Measurements from ENCODE around the gene DNAAF8.

The DNAAF8 gene

DNA sequence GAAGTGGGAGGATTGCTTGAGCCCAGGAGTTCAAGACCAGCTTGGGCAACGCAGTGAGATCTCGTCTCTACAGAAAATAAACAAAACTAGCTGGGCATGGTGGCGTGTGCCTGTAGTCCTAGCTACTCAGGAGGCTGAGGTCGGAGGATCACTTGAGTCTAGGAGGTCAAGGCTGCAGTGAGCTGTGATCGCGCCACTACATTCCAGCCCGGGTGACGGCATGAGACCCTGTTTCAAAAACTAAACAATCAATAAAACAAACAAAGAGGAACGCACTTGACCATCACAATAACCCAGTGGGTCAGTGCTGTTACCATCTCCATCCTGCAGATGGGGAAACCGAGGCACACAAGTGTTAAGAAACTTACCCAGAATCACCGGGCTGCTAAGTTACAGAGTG, 18.9 kb downstream of the DNAAF8 start:
- DNase-seq = no peak

DNA sequence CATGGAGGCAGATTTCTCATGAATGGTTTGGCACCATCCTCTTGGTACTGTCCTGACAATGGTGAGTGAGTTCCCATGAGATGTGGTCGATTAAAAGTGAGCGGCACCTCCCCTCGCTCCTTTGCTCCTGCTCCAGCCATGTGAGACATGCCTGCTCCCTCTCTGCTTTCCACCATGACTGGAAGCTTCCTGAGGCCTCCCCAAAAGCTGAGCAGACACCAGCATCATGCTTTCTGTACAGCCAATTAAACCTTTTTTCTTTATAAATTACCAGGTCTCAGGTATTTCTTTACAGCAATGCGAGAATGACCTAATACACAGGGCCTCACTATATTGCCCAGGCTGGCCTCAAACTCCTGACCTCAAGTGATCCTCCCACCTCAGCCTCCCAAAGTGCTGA, 20.5 kb downstream of the DNAAF8 start:
- no peak for DNase-seq

DNA sequence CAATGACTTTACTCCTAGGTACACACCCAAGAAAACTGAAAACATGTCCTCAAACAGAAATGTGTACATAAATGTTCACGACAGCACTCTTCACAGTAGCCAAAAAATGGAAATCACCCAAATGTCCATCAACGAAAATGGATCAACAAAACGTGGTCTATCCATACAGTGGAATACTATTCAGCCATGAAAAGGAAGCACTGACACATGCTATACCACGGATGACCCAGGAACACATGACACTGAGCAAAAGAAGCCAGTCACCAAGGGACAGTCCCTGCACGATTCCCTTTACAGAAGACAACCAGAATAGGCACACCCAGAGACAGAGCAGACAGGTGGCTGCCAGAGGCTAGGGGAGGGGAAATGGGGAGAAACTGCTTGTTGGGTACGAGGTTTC, 21.4 kb downstream of the DNAAF8 start:
- no peak for DNase-seq

GRCh38 chr16:4760221-4760910, 26.0 kb downstream of the DNAAF8 start:
- DNase-seq = no peak

- no peak for DNase-seq
Observed at GRCh38 chr16:4762205-4762604, 27.9 kb downstream of the DNAAF8 start.

DNA sequence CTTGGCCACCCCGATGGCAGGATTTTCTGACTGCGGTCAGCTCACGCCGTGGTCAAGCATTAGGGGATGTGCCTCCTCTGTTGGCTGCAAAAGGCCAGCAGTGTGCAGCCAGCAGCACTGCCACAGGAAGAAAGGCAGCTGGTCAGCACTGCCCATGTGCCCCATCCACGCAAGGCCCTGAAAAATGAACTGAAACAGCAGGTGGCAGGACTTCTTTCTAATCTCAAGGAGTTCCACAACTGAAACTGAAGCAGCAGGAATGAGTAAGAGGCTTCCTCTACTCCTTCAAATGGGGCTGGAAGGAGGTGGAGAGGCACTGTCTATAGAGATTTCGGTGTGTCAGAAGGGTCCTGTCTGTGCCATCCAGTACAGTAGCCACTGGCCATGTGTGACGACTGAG, 29.5 kb downstream of the DNAAF8 start:
- no peak for DNase-seq

DNA sequence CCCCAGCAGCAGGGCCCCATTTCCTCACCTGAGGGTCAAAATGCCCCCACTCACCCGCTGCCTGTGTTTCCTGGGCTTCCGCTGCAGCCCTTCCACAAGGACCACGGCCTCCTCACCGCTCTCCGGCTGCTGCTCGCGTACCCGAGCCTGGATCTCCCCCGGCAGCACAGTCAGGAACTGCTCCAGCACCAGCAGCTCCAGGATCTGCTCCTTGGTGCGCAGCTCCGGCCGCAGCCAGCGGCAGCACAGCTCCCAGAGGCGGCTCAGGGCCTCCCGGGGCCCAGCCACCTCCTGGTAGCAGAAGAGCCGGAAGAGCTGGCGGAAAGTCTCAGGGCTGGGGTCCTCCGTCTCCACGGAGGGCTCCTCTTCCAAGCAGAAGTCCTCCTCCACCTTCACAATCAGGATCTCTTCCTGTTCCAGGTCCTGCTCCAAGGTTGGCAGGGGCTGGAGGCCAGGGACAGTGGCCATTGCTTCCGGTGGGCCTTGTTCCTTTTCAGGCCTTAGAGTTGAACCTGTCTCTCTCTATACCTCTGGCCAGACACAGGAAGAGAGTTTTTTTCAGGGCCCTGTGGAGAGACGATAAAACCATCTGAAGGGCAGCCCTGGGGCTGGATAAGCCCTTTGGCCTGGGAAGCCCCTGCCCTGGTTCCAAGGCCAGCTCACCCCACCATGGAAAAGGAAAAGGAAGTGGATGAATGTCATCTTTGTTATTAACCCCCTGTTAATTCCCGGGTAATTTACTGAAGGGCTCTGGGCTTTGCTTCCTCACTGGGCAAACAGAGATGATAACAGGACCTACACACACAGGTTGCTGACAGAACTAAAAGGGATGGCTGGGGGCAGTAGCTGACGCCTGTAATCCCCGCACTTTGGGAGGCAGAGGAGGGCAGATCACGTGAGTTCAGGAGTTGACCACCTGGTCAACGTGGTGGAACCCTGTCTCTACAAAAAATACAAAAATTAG, 31.5 kb downstream of the DNAAF8 start:
- no peak for DNase-seq

DNA sequence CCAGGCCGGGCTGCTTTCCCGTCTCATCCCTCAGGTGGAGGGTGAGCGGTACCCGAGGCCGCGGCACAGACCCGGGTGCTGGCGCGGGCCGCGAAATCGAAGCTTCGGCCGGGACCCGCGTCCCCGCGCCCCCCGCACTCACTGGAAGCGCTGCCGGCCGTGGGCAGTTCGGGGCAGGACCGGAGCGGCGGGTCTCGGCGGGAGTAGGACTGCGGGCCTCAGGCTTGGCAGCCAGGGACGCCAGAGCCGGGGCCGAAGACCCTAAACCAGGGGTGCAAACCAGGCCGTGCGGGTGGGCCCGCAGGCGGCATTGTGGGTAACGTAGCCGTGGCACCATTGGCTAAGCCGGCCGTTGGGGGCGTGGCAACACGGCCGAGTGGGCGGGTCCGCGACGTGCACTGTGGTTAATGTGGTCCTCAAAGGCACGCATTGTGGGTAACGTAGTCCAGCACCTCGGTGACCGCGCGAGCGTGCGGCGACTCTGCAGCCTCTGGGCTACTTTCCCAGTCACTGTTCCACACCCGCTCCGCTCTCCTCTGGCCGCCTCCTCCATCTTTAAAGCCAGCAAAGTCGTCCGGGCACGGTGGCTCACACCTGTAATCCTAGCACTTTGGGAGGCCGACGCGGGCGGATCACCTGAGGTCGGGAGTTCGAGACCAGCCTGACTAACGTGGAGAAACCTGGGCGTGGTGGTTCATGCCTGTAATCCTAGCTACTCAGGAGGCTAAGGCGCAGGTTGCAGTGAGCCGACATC, 32.7 kb downstream of the DNAAF8 start, which contains the start of gene ZNF500:
Gene ZNF500, minus strand, starts transcription at position 288 of the 754 bp plus-strand sequence. CDS start 1,184 bp downstream, outside the sequence.
- DNase-seq = peak; percentile 95 to 97

GRCh38 chr16:4767872-4768548, 33.7 kb downstream of the DNAAF8 start:
- peak in 1 of 2 donors; percentile 12 for DNase-seq

GRCh38 chr16:4768549-4769305, 34.4 kb downstream of the DNAAF8 start:
- DNase-seq = peak; percentile 87 to 89

GRCh38 chr16:4769306-4769638, 34.9 kb downstream of the DNAAF8 start:
- DNase-seq = no peak

DNA sequence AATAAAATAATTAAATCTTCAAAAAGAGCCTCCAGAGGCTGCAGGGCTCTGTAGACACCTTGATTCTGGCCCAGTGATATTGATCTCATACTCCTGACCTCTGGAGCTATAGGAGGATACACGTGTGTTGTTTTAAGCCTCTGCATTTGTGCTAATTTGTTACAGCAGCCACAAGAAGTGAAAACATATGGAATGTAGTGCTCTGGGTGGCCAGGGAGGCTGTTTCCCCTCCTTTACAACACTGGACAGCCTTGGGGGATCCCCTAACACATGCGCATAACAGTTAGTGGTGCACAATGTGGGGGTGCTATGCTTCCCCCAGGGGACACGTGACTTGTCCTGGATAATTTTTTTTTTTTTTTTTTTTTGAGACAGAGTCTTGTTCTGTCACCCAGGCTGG, 37.3 kb downstream of the DNAAF8 start:
- no peak for DNase-seq

- no peak for DNase-seq
Observed at GRCh38 chr16:4772351-4772750, 38.0 kb downstream of the DNAAF8 start.

- no peak for DNase-seq
Observed at GRCh38 chr16:4775005-4775404, 40.7 kb downstream of the DNAAF8 start.

DNA sequence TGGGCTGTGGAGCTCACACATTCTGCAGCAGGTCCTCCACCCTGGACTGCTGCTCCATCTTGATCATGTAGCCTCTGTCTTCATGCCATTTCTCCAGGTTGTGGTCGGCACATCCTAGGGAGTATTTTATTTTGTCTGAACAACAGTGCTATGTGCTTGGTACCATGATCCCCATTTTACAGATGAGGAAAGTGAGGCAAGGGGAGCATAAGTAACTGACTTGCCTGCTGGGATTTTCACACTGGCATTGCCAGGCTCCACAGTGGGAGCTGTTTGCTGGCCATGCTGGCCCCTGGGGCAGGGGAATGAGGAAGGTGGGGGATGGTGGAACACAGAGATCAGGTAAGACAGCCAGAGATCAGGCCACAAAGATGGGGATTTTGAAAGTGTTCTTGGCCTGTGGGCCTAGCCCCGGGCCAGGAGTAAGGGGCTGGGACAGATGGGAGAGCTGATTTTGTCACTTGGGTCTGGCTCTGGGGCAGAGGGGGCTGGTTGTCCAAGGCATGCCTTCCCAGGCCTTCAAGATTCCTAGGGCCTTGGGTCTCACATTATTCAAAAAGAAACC, 41.9 kb downstream of the DNAAF8 start:
- DNase-seq = no peak

GRCh38 chr16:4777339-4778049, 43.2 kb downstream of the DNAAF8 start:
- DNase-seq = no peak

GRCh38 chr16:4778050-4778392, 43.7 kb downstream of the DNAAF8 start:
- DNase-seq = no peak

DNA sequence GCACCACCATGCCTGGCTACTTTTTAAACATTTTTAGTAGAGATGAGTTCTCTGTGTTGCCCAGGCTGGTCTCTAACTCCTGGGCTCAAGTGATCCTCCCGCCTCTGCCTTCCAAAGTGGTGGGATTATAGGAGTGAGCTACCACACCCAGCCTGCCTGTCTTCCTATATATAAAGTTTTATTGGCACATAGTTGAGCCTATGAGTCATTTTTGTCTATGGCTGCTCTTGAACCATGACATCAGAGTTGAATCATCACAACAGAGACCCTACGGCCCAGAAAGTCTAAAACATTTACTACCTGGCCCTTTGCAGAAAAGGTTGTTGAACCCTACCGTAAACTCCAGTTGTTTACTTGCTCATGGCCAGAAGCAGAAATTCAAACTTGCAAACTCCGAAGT, 45.9 kb downstream of the DNAAF8 start:
- no peak for DNase-seq

DNA sequence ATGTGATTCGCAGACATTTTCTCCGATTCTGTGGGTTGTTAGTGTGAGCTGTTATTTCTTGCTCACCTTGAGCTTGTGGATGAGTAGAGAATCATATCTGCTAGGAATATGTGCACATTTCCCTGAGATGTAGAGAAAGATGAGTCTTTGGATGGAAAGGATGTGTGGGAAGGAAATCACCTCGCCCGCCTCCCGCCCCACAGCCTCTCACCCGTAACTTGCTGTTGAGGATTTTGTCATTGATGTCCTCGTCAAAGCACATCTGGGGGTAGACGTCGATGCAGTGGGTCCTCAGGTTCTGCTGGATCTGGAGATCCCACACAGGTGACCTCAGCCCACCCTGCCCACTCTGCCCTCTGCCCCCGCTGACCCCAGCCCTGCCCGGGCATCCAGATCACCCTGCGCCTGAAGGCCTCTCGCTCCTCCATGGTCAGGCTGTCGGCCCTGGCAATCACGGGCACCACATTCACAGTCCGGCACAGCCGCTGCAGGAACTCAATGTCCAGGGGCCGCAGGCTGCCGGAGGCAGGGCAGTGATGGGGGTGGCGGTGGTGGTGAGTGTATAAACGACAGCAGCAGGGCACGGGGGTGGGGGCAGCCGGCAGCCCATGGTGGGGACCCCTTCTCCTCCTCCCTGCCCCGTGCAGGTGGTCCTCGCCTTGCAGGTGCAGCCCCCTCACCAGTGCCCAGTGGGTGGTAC, 49.1 kb downstream of the DNAAF8 start:
- DNase-seq = no peak

DNA sequence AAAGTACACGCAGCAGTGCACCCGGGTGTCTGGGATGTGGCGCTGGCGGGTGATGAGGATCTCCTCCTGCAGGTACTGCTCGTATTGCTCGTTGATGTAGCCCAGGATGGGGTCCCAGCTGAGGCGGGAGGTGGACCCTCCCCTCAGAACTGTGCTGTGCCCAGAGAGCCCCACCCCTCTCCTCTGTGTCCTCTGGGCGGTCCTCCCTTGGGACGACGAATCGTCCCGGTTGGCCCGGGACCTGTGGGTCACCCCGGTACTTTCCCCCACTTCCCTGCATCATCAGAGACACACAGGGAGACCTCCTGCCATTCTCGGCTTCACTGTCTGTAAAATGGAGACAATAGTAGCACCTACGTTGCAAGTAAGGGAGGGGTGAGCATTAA, 49.6 kb downstream of the DNAAF8 start:
- DNase-seq = no peak
